Lower leg skin (tissue), 4 donors: ENCODE results near the gene B4GALT3. TPM values are rescaled to one million over a fixed set of nuclear protein-coding genes. Genes with fewer than 3 reads are reported as not detected.

Experiments used
- DNase-seq, 2 donors: peaks; one replicate each; pipeline ENCODE4 v3.0.0-alpha.2; 2019; ENCODE audit warnings: low spot score in 2 of 2
- H3K4me3 ChIP-seq: fragments of 200-600 bp; sonication (generic); 2 replicates; pipeline ENCODE4 v1.5.1; 2017; ENCODE audit warnings: mild to moderate bottlenecking, low read depth; ENCODE audit not compliant: poor library complexity, severe bottlenecking
- CTCF ChIP-seq, 3 donors: fragments of 450-650 bp; IDR thresholded peaks; one replicate each; pipeline ENCODE4 v1.5.1; 2016; ENCODE audit warnings: antibody characterized with exemption in 3 of 3, mild to moderate bottlenecking in 3 of 3, moderate library complexity in 2 of 3
- POLR2A ChIP-seq, 2 donors: fragments of 450-650 bp; IDR thresholded peaks; one replicate each; pipeline ENCODE4 v1.6.1; 2016 to 2017; ENCODE audit warnings: antibody characterized with exemption in 2 of 2, mild to moderate bottlenecking in 1 of 2, moderate library complexity in 1 of 2
- WGBS, 2 donors: methylation state at CpG; one replicate each; pipeline ENCODE4 v1.1.5; 2018; 5-methylcytosine and 5-hydroxymethylcytosine counted together
- intact Hi-C: fragments of 100-400 bp; cut with DNase I; formaldehyde crosslinking; loops from one replicate; pipeline ENCODE4 v1.15.0; 2023; ENCODE audit warnings: low total_unique reads
- total RNA-seq, 4 donors: library from RNA; depleted of rRNA; stranded (reverse); fragments of >200 nt; gene quantifications; one replicate each; pipeline ENCODE4 v1.1.0, GENCODE V29; 2016

B4GALT3 gene
- total RNA-seq, 4 donors from 2014 or later: 40.9 to 49.9 (median 44.0) TPM

GRCh38 chr1:161182214-161182613, 4.9 kb upstream of the B4GALT3 start:
- no peak overlapping the region for H3K4me3 ChIP-seq
- intact Hi-C loops: no loop called here
- TF ChIP-seq POLR2A (IDR thresholded peaks at IDR 0.05) (no peak), CTCF (IDR thresholded peaks at IDR 0.05) (no peak)
- no peak for DNase-seq
- 61 to 82% methylated on average over 1 of the region's 1 CpG for WGBS, 2 donors

- 68 to 94% methylated on average over 1 of the region's 1 CpG for WGBS, 2 donors
- no peak for TF ChIP-seq CTCF (IDR thresholded peaks at IDR 0.05)
- TF ChIP-seq POLR2A (IDR thresholded peaks at IDR 0.05): no peak
- H3K4me3 ChIP-seq: no peak overlapping the region
- intact Hi-C loops: no loop called here
- DNase-seq: no peak
Observed at GRCh38 chr1:161180639-161181038, 3.3 kb upstream of the B4GALT3 start.

- H3K4me3 ChIP-seq: no peak overlapping the region
- 55 to 69% methylated on average over 3 of the region's 3 CpGs for WGBS, 2 donors
- intact Hi-C loops: no loop called here
- no peak for DNase-seq
- no peak for TF ChIP-seq CTCF (IDR thresholded peaks at IDR 0.05)
- TF ChIP-seq POLR2A (IDR thresholded peaks at IDR 0.05): no peak
Observed at GRCh38 chr1:161179698-161180097, 2.4 kb upstream of the B4GALT3 start.

- TF ChIP-seq POLR2A (IDR thresholded peaks at IDR 0.05): no peak
- no peak for TF ChIP-seq CTCF (IDR thresholded peaks at IDR 0.05)
- H3K4me3 ChIP-seq: no peak overlapping the region
- WGBS, 2 donors: 57 to 64% methylated on average over 9 of the region's 9 CpGs
- intact Hi-C loops: no loop called here
- DNase-seq: no peak
Observed at GRCh38 chr1:161177936-161178244, 583 bp upstream of the B4GALT3 start.

GRCh38 chr1:161176468-161177111, 717 bp downstream of the B4GALT3 start:
- H3K4me3 ChIP-seq: peak overlapping the region; percentile 66
- intact Hi-C loops: no loop called here
- DNase-seq: no peak
- TF ChIP-seq POLR2A (IDR thresholded peaks at IDR 0.05) (no peak), CTCF (IDR thresholded peaks at IDR 0.05) (no peak)
- 16 to 17% methylated on average over 17 of the region's 17 CpGs for WGBS, 2 donors
